H9 (cell line): ENCODE measurements around the gene GFOD2. TPM values are rescaled to one million over a fixed set of nuclear protein-coding genes. Genes with fewer than 3 reads are reported as not detected.

ENCODE experiments used
- DNase-seq: peaks from one replicate; pipeline ENCODE4 v3.0.0-alpha.2; 2017
- H2AFZ ChIP-seq: one replicate; pipeline ENCODE4 v1.6.1; 2013; ENCODE audit warnings: mild to moderate bottlenecking, low read length, control low read depth, moderate library complexity
- H2AK5ac ChIP-seq: 2 replicates; pipeline ENCODE4 v1.6.1; 2013; ENCODE audit warnings: low read length, control low read depth, mixed read lengths; ENCODE audit not compliant: insufficient read length
- H2BK120ac ChIP-seq: one replicate; pipeline ENCODE4 v1.6.1; 2013; ENCODE audit warnings: low read depth, mild to moderate bottlenecking, low read length, control low read depth, inconsistent platforms; ENCODE audit not compliant: poor library complexity, severe bottlenecking
- H2BK12ac ChIP-seq: 2 replicates; pipeline ENCODE4 v1.6.1; 2013; ENCODE audit warnings: low read length, control low read depth, mixed read lengths, low read depth; ENCODE audit not compliant: insufficient read length
- H2BK15ac ChIP-seq: 2 replicates; pipeline ENCODE4 v1.6.1; 2013; ENCODE audit warnings: low read depth, low read length, control low read depth
- H2BK20ac ChIP-seq: one replicate; pipeline ENCODE4 v1.6.1; 2013; ENCODE audit warnings: low read depth, mild to moderate bottlenecking, low read length, control low read depth, inconsistent platforms; ENCODE audit not compliant: poor library complexity, severe bottlenecking
- H2BK5ac ChIP-seq: 2 replicates; pipeline ENCODE4 v1.6.1; 2013; ENCODE audit warnings: low read length, control low read depth, mixed read lengths; ENCODE audit not compliant: insufficient read length
- H3K14ac ChIP-seq: 2 replicates; pipeline ENCODE4 v1.6.1; 2013; ENCODE audit warnings: low read length, control low read depth; ENCODE audit not compliant: insufficient read depth
- H3K18ac ChIP-seq: 2 replicates; pipeline ENCODE4 v1.6.1; 2013; ENCODE audit warnings: low read depth, mild to moderate bottlenecking, mixed read lengths, low read length, control low read depth; ENCODE audit not compliant: insufficient read length
- H3K23ac ChIP-seq: 2 replicates; pipeline ENCODE4 v1.6.1; 2013; ENCODE audit warnings: low read length, control low read depth, mixed read lengths, low read depth; ENCODE audit not compliant: insufficient read length
- H3K23me2 ChIP-seq: 2 replicates; pipeline ENCODE4 v1.6.1; 2013; ENCODE audit warnings: low read depth, mild to moderate bottlenecking, mixed read lengths, low read length, control low read depth; ENCODE audit not compliant: insufficient read length, poor library complexity, severe bottlenecking
- H3K27ac ChIP-seq: 2 replicates; pipeline ENCODE4 v1.5.1; 2013; ENCODE audit warnings: low read length, control low read depth, mixed read lengths, low read depth; ENCODE audit not compliant: insufficient read length
- H3K27me3 ChIP-seq: 2 replicates; pipeline ENCODE4 v1.6.1; 2013; ENCODE audit warnings: low read length, control low read depth, inconsistent platforms; ENCODE audit not compliant: insufficient read depth
- H3K4ac ChIP-seq: 2 replicates; pipeline ENCODE4 v1.6.1; 2013; ENCODE audit warnings: low read depth, mild to moderate bottlenecking, control low read depth, inconsistent platforms, low read length, moderate library complexity
- H3K4me1 ChIP-seq: 2 replicates; pipeline ENCODE4 v1.6.1; 2013; ENCODE audit warnings: low read length, control low read depth, inconsistent platforms; ENCODE audit not compliant: insufficient read depth
- H3K4me2 ChIP-seq: 2 replicates; pipeline ENCODE4 v1.6.1; 2013; ENCODE audit warnings: low read length, control low read depth, mixed read lengths; ENCODE audit not compliant: insufficient read length, insufficient read depth
- H3K56ac ChIP-seq: 2 replicates; pipeline ENCODE4 v1.6.1; 2013; ENCODE audit warnings: low read depth, mild to moderate bottlenecking, mixed read lengths, low read length, control low read depth; ENCODE audit not compliant: insufficient read length
- H3K79me1 ChIP-seq: 2 replicates; pipeline ENCODE4 v1.6.1; 2013; ENCODE audit warnings: low read depth, mild to moderate bottlenecking, moderate library complexity, low read length, control low read depth, inconsistent platforms; ENCODE audit not compliant: insufficient read depth, poor library complexity, severe bottlenecking
- H3K79me2 ChIP-seq: 2 replicates; pipeline ENCODE4 v1.6.1; 2013; ENCODE audit warnings: low read length, control low read depth, inconsistent platforms; ENCODE audit not compliant: insufficient read depth
- H3K9ac ChIP-seq: 2 replicates; pipeline ENCODE4 v1.6.1; 2013; ENCODE audit warnings: low read length, control low read depth, mixed read lengths; ENCODE audit not compliant: insufficient read length; ENCODE audit errors: extremely low read depth
- H3K9me3 ChIP-seq: one replicate; pipeline ENCODE4 v1.6.1; 2013; ENCODE audit warnings: low read depth, low read length, inconsistent platforms; ENCODE audit not compliant: control insufficient read depth
- H3T11ph ChIP-seq: one replicate; pipeline ENCODE4 v1.6.1; 2013; ENCODE audit warnings: mild to moderate bottlenecking, low read length, control low read depth, inconsistent platforms
- H4K20me1 ChIP-seq: one replicate; pipeline ENCODE4 v1.6.1; 2013; ENCODE audit not compliant: control insufficient read depth, insufficient read length, insufficient read depth
- H4K5ac ChIP-seq: 2 replicates; pipeline ENCODE4 v1.6.1; 2013; ENCODE audit warnings: low read depth, mild to moderate bottlenecking, mixed read lengths, low read length, control low read depth; ENCODE audit not compliant: insufficient read length
- H4K8ac ChIP-seq: replicated peaks from 2 replicates; pipeline ENCODE4 v1.6.1; 2013; ENCODE audit warnings: low read length, control low read depth, mixed read lengths, low read depth; ENCODE audit not compliant: insufficient read length
- H4K91ac ChIP-seq: 2 replicates; pipeline ENCODE4 v1.6.1; 2013; ENCODE audit warnings: low read depth, mild to moderate bottlenecking, moderate library complexity, mixed read lengths, low read length, control low read depth; ENCODE audit not compliant: insufficient read length
- H3K27ac Mint-ChIP-seq, 3 experiments: 2 replicates in 2 of 3; 3 replicates in 1 of 3; pipeline ENCODE4 v1.8.0; 2020 to 2021; ENCODE audit warnings: mixed read lengths in 3 of 3, mild to moderate bottlenecking in 1 of 3, moderate library complexity in 1 of 3
- H3K27me3 Mint-ChIP-seq: 2 replicates; pipeline ENCODE4 v1.8.0; 2021; ENCODE audit warnings: low read depth, mild to moderate bottlenecking, moderate library complexity, mixed read lengths
- H3K36me3 Mint-ChIP-seq, 3 experiments: 2 replicates in 2 of 3; 3 replicates in 1 of 3; pipeline ENCODE4 v1.8.0; 2020 to 2021; ENCODE audit warnings: low read depth in 3 of 3, mixed read lengths in 3 of 3; ENCODE audit not compliant: insufficient read depth in 1 of 3
- H3K4me1 Mint-ChIP-seq, 2 experiments: 2 replicates each; pipeline ENCODE4 v1.8.0; 2020; ENCODE audit warnings: mixed read lengths in 2 of 2
- H3K4me3 Mint-ChIP-seq, 2 experiments: 2 replicates in 1 of 2; 3 replicates in 1 of 2; pipeline ENCODE4 v1.8.0; 2020 to 2021; ENCODE audit warnings: mild to moderate bottlenecking in 2 of 2, mixed read lengths in 2 of 2, moderate library complexity in 1 of 2
- H3K9me3 Mint-ChIP-seq, 2 experiments: 2 replicates in 1 of 2; 3 replicates in 1 of 2; pipeline ENCODE4 v1.8.0; 2020; ENCODE audit warnings: mild to moderate bottlenecking in 2 of 2, mixed read lengths in 2 of 2, moderate library complexity in 1 of 2
- WGBS: extraction: QIAGEN DNeasy Blood & Tissue Kit; methylation state at CpG from one replicate; pipeline ENCODE4 v1.1.7; 2013; ENCODE audit warnings: missing lambda C conversion rate, low lambda C conversion rate, mixed read lengths; ENCODE audit not compliant: insufficient read length; ENCODE audit errors: extremely low coverage; 5-methylcytosine and 5-hydroxymethylcytosine counted together
- total RNA-seq: library from RNA; stranded (reverse); gene quantifications from 2 replicates; pipeline ENCODE4 v1.2.1, GENCODE V29; 2021
- TF ChIP-seq, protein P1 (sequence below): fragments of 200-600 bp; sonication (generic); conservative IDR thresholded peaks from 3 replicates; pipeline ENCODE4 v1.8.0; 2021; ENCODE audit warnings: antibody characterized with exemption, mild to moderate bottlenecking

The GFOD2 gene
- total RNA-seq, 1 experiment from 2014 or later = 21.8 TPM

- Mint-ChIP-seq H3K27me3 (no peaks in the 10 kb centered on the region), H3K4me1 (0 out of 4 replicates have a peak, but pooled peaks cover 0 to 3% of the 10 kb centered on the region in 2 experiments), H3K36me3 (peaks cover 0 to 9% (median 3%) of the 10 kb centered on the region in 3 experiments; a peak in 4 of 7 replicates), H3K4me3 (no peak overlapping the region), H3K27ac (peak overlapping the region in 2 of 3 experiments; percentile 4 to 60; a peak in 1 of 7 replicates), H3K9me3 (no peaks in the 10 kb centered on the region)
- H4K91ac ChIP-seq = no peak overlapping the region
- H2AK5ac ChIP-seq = no peak overlapping the region
- no peak overlapping the region for H2BK15ac ChIP-seq
- no peak for DNase-seq
- H3K79me2 ChIP-seq = no peaks in the 10 kb centered on the region
- no peaks in the 10 kb centered on the region for H3K79me1 ChIP-seq
- no peak overlapping the region for H2AFZ ChIP-seq
- WGBS = no CpG with 5 or more reads among the region's 4 CpGs
- H3K9ac ChIP-seq = no peak overlapping the region
- no peak overlapping the region for H4K8ac ChIP-seq
- H2BK12ac ChIP-seq = no peak overlapping the region
- H2BK5ac ChIP-seq = no peak overlapping the region
- no peaks in the 10 kb centered on the region for H3K9me3 ChIP-seq
- H4K20me1 ChIP-seq = no peaks in the 10 kb centered on the region
- no peak overlapping the region for H4K5ac ChIP-seq
- no peaks in the 10 kb centered on the region for H3K27me3 ChIP-seq
- H3K56ac ChIP-seq = no peak overlapping the region
- H3K23ac ChIP-seq = no peak overlapping the region
- H3K27ac ChIP-seq = no peak overlapping the region
- no peaks in the 10 kb centered on the region for H3K23me2 ChIP-seq
- no peak overlapping the region for H2BK20ac ChIP-seq
- H3K4me2 ChIP-seq = no peak overlapping the region
- no peak overlapping the region for H3K4ac ChIP-seq
- H3T11ph ChIP-seq = no peak overlapping the region
- no peaks in the 10 kb centered on the region for H3K4me1 ChIP-seq
- no peak overlapping the region for H3K18ac ChIP-seq
- TF ChIP-seq, protein P1, sequence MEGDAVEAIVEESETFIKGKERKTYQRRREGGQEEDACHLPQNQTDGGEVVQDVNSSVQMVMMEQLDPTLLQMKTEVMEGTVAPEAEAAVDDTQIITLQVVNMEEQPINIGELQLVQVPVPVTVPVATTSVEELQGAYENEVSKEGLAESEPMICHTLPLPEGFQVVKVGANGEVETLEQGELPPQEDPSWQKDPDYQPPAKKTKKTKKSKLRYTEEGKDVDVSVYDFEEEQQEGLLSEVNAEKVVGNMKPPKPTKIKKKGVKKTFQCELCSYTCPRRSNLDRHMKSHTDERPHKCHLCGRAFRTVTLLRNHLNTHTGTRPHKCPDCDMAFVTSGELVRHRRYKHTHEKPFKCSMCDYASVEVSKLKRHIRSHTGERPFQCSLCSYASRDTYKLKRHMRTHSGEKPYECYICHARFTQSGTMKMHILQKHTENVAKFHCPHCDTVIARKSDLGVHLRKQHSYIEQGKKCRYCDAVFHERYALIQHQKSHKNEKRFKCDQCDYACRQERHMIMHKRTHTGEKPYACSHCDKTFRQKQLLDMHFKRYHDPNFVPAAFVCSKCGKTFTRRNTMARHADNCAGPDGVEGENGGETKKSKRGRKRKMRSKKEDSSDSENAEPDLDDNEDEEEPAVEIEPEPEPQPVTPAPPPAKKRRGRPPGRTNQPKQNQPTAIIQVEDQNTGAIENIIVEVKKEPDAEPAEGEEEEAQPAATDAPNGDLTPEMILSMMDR = no peak
- no peak overlapping the region for H3K14ac ChIP-seq
- no peak overlapping the region for H2BK120ac ChIP-seq
Observed at GRCh38 chr16:67766291-67766690, 47.2 kb upstream of the GFOD2 start.
